HCT116 (cell line): Measurements from ENCODE around the gene PMM1. TPM values are rescaled to one million over a fixed set of nuclear protein-coding genes. Genes with fewer than 3 reads are reported as not detected.

Experiments used
- ATAC-seq: fragments of 200-7000 bp; cut with Tn5 transposase; 2 replicates; pipeline ENCODE4 v1.9.1; 2020; ENCODE audit warnings: mild to moderate bottlenecking, moderate library complexity
- BruUV-seq: library from RNA; stranded (reverse); fragments of 400-500 nt; replicated peaks from 2 replicates; lab custom pipeline; 2021; lab: Mats Ljungman, UMichigan
- CTCF ChIA-PET: fragments of 300-600 bp; sonication (Branson Sonifier 250); formaldehyde crosslinking; loops from one replicate; lab custom pipeline; 2021; ENCODE audit warnings: antibody characterized with exemption; lab: Charles Lee
- POLR2A ChIA-PET: fragments of 300-600, 350-600 bp; sonication (Branson Sonifier 250); formaldehyde crosslinking; loops from one replicate; lab custom pipeline; 2021; ENCODE audit warnings: antibody characterized with exemption; lab: Charles Lee
- RAD21 ChIA-PET, 2 experiments: fragments of 300-600 bp; sonication (Branson Sonifier 250); formaldehyde crosslinking; loops; one replicate each; lab custom pipeline; 2023; ENCODE audit warnings: low total read pairs in 2 of 2; ENCODE audit not compliant: uncharacterized antibody in 2 of 2, unreplicated experiment in 2 of 2, low non-redundant PET in 1 of 2; lab: Charles Lee
- DNase-seq: peaks from one replicate; pipeline ENCODE4 v3.0.0-alpha.2; 2010; ENCODE audit warnings: low read depth, low spot score
- H2AFZ ChIP-seq: fragments of 200-600 bp; shearing (Covaris generic), sonication (generic); 2 replicates; pipeline ENCODE4 v1.6.1; 2017; ENCODE audit warnings: low read depth, mixed run types, mixed read lengths, antibody characterized with exemption, low read length; ENCODE audit not compliant: poor library complexity, severe bottlenecking
- H3K27ac ChIP-seq: 2 replicates; pipeline ENCODE4 v1.5.1; 2012; ENCODE audit warnings: low read depth, low read length
- H3K27me3 ChIP-seq: fragments of 200-600 bp; sonication (generic); 2 replicates; pipeline ENCODE4 v1.6.1; 2016; ENCODE audit warnings: mixed run types, low read length, mixed read lengths; ENCODE audit not compliant: insufficient read depth
- H3K36me3 ChIP-seq, 2 experiments: fragments of 200-500 bp in 1 of 2; fragments of 200-600 bp in 1 of 2; sonication (Bioruptor generic) in 1 of 2; sonication (generic) in 1 of 2; 2 replicates each; pipeline versions ENCODE4 v1.5.1 to v1.6.1; 2014 to 2016; ENCODE audit warnings: low read length in 2 of 2, inconsistent platforms in 1 of 2, mixed read lengths in 1 of 2, mixed run types in 1 of 2; ENCODE audit not compliant: insufficient read depth in 2 of 2, control insufficient read depth in 1 of 2
- H3K4me1 ChIP-seq, 2 experiments: fragments of 200-600 bp in 1 of 2; sonication (generic) in 1 of 2; 2 replicates each; pipeline versions ENCODE4 v1.5.1 to v1.6.1; 2012 to 2017; ENCODE audit warnings: low read length in 2 of 2, inconsistent platforms in 1 of 2, mild to moderate bottlenecking in 1 of 2, mixed read lengths in 1 of 2, mixed run types in 1 of 2, moderate library complexity in 1 of 2; ENCODE audit not compliant: insufficient read depth in 2 of 2, control insufficient read depth in 1 of 2
- H3K4me2 ChIP-seq: fragments of 200-600 bp; sonication (generic); 2 replicates; pipeline ENCODE4 v1.6.1; 2017; ENCODE audit warnings: mixed run types, low read length, mixed read lengths
- H3K4me3 ChIP-seq, 2 experiments: fragments of 200-600 bp in 1 of 2; sonication (generic) in 1 of 2; replicated peaks in 1 of 2; 2 replicates each; pipeline ENCODE4 v1.5.1; 2011 to 2016; ENCODE audit warnings: low read length in 2 of 2, control low read depth in 1 of 2, low read depth in 1 of 2, mild to moderate bottlenecking in 1 of 2, mixed read lengths in 1 of 2, mixed run types in 1 of 2
- H3K79me2 ChIP-seq: fragments of 200-600 bp; sonication (generic); 2 replicates; pipeline ENCODE4 v1.6.1; 2017; ENCODE audit warnings: mild to moderate bottlenecking, mixed run types, low read length, moderate library complexity, mixed read lengths; ENCODE audit not compliant: insufficient read depth
- H3K9ac ChIP-seq: fragments of 200-600 bp; sonication (generic); 2 replicates; pipeline ENCODE4 v1.6.1; 2016; ENCODE audit warnings: low read length, mixed read lengths
- H3K9me2 ChIP-seq: fragments of 200-600 bp; sonication (generic), shearing (Covaris generic); 2 replicates; pipeline ENCODE4 v1.6.1; 2017; ENCODE audit warnings: mixed run types, mild to moderate bottlenecking, moderate library complexity; ENCODE audit not compliant: insufficient read depth
- H3K9me3 ChIP-seq, 2 experiments: fragments of 200-500 bp in 1 of 2; fragments of 200-600 bp in 1 of 2; sonication (Bioruptor generic) in 1 of 2; sonication (generic) in 1 of 2; 2 replicates each; pipeline ENCODE4 v1.6.1; 2014 to 2017; ENCODE audit warnings: low read length in 2 of 2, mixed read lengths in 2 of 2, inconsistent platforms in 1 of 2, low read depth in 1 of 2, mild to moderate bottlenecking in 1 of 2, mixed run types in 1 of 2, moderate library complexity in 1 of 2; ENCODE audit not compliant: control insufficient read depth in 1 of 2, insufficient read depth in 1 of 2
- H4K20me1 ChIP-seq: fragments of 200-600 bp; sonication (generic), shearing (Covaris generic); 2 replicates; pipeline ENCODE4 v1.6.1; 2017; ENCODE audit warnings: mixed run types, mild to moderate bottlenecking, moderate library complexity; ENCODE audit not compliant: insufficient read depth
- CTCF ChIP-seq, 3 experiments: fragments of 200-600 bp in 1 of 3; sonication (generic) in 1 of 3; IDR thresholded peaks in 2 of 3; conservative IDR thresholded peaks in 1 of 3; 2 replicates each; pipeline ENCODE4 v1.5.1; 2012 to 2017; ENCODE audit warnings: low read depth in 2 of 3, low read length in 2 of 3, antibody characterized with exemption in 1 of 3, borderline replicate concordance in 1 of 3, control low read depth in 1 of 3, mild to moderate bottlenecking in 1 of 3, mixed read lengths in 1 of 3, mixed run types in 1 of 3, moderate library complexity in 1 of 3; ENCODE audit not compliant: insufficient read depth in 1 of 3
- EZH2 ChIP-seq: fragments of 200-600 bp; sonication (generic); IDR thresholded peaks from 2 replicates; pipeline ENCODE4 v1.6.1; 2017; ENCODE audit warnings: antibody characterized with exemption, mixed run types
- FOSL1 ChIP-seq: IDR thresholded peaks from 2 replicates; pipeline ENCODE4 v1.6.1; 2012; ENCODE audit warnings: low read depth
- JUND ChIP-seq: IDR thresholded peaks from 2 replicates; pipeline ENCODE4 v1.6.1; 2012
- POLR2AphosphoS5 ChIP-seq: IDR thresholded peaks from 2 replicates; pipeline ENCODE4 v1.6.1; 2011; ENCODE audit warnings: mild to moderate bottlenecking, low read depth, low read length, moderate library complexity
- SIN3A ChIP-seq: IDR thresholded peaks from 2 replicates; pipeline ENCODE4 v1.6.1; 2012; ENCODE audit warnings: low read depth
- SRF ChIP-seq: IDR thresholded peaks from 2 replicates; pipeline ENCODE4 v1.6.1; 2012; ENCODE audit warnings: low read depth
- ZNF274 ChIP-seq: fragments of 200-500 bp; sonication (Bioruptor generic); IDR thresholded peaks from 2 replicates; pipeline ENCODE4 v1.6.1; 2014; ENCODE audit warnings: mild to moderate bottlenecking, low read depth, low read length, inconsistent platforms
- intact Hi-C: fragments of 100-400 bp; cut with micrococcal nuclease; formaldehyde crosslinking; loops from 2 replicates; pipeline ENCODE4 v1.10.0; 2022
- total RNA-seq: library from RNA; stranded (reverse); gene quantifications from one replicate; pipeline ENCODE4 v1.2.1, GENCODE V29; 2021; ENCODE audit not compliant: unreplicated experiment

Gene PMM1
- total RNA-seq, 1 experiment from 2014 or later, result 31.7 TPM

GRCh38 chr22:41579297-41579996 lies 10.2 kb downstream of the PMM1 start:
- H4K20me1 ChIP-seq, result no peaks in the 10 kb centered on the region
- no TSS peak for BruUV-seq
- ChIA-PET RAD21 (no interaction called here), POLR2A (interaction anchor here (2.1 kb wide), 1 partner anchor 10 kb away, joined by 10 read pairs; the partner anchor contains the start of gene PMM1), CTCF (interaction anchor here (0.6 kb wide), 1 partner anchor 365 kb away, joined by 6 read pairs; no protein-coding TSS in a partner anchor)
- no peak overlapping the region for H3K9ac ChIP-seq
- H3K4me3 ChIP-seq, result no peak overlapping the region
- ATAC-seq (no peak), DNase-seq (no peak)
- H3K9me3 ChIP-seq, result no peaks in the 10 kb centered on the region
- intact Hi-C loops, result no loop called here
- H3K79me2 ChIP-seq, result no peaks in the 10 kb centered on the region
- 0 out of 4 replicates have a peak, but pooled peaks cover 2 to 11% of the 10 kb centered on the region in 2 experiments for H3K36me3 ChIP-seq
- TF ChIP-seq ZNF274 (no peak), POLR2AphosphoS5 (no peak), SIN3A (no peak), EZH2 (no peak), CTCF (IDR thresholded peaks at IDR 0.05 in 2 of 3, conservative IDR thresholded peaks at IDR 0.05 in 1 of 3; ENCODE audit: borderline replicate concordance in 1 of 3, insufficient read depth in 1 of 3, low read depth in 2 of 3, low read length in 2 of 3) (no peak), JUND (no peak), FOSL1 (no peak), SRF (no peak)
- H3K4me1 ChIP-seq, result no peaks in the 10 kb centered on the region
- no peak overlapping the region for H3K27ac ChIP-seq
- no peaks in the 10 kb centered on the region for H3K27me3 ChIP-seq
- no peak overlapping the region for H2AFZ ChIP-seq
- no peaks in the 10 kb centered on the region for H3K9me2 ChIP-seq
- no peak overlapping the region for H3K4me2 ChIP-seq
